HUES64 (cell line): Measurements from ENCODE around the gene RAB3C.

ENCODE experiments used
- H3K27ac ChIP-seq: 2 replicates; pipeline ENCODE4 v1.7.0; 2013; ENCODE audit warnings: low read depth, low read length, inconsistent platforms
- H3K27me3 ChIP-seq: 2 replicates; pipeline ENCODE4 v1.6.1; 2013; ENCODE audit warnings: mild to moderate bottlenecking, low read length; ENCODE audit not compliant: insufficient read depth
- H3K36me3 ChIP-seq: 2 replicates; pipeline ENCODE4 v1.6.1; 2013; ENCODE audit warnings: mild to moderate bottlenecking, low read length; ENCODE audit not compliant: insufficient read depth
- H3K4me1 ChIP-seq: 2 replicates; pipeline ENCODE4 v1.6.1; 2013; ENCODE audit warnings: mild to moderate bottlenecking, low read length, moderate library complexity; ENCODE audit not compliant: insufficient read depth
- H3K4me3 ChIP-seq: 2 replicates; pipeline ENCODE4 v1.5.1; 2013; ENCODE audit warnings: mild to moderate bottlenecking, low read length, moderate library complexity
- H3K9ac ChIP-seq: 2 replicates; pipeline ENCODE4 v1.6.1; 2013; ENCODE audit warnings: mild to moderate bottlenecking, low read depth, low read length
- H3K9me3 ChIP-seq: 2 replicates; pipeline ENCODE4 v1.6.1; 2013; ENCODE audit warnings: low read depth, low read length; ENCODE audit not compliant: insufficient read depth
- WGBS: fragments of 150-250, 120-280 bp; methylation state at CpG from one replicate; pipeline ENCODE4 v1.1.7; 2013; ENCODE audit warnings: missing lambda C conversion rate; 5-methylcytosine and 5-hydroxymethylcytosine counted together

The RAB3C gene

DNA sequence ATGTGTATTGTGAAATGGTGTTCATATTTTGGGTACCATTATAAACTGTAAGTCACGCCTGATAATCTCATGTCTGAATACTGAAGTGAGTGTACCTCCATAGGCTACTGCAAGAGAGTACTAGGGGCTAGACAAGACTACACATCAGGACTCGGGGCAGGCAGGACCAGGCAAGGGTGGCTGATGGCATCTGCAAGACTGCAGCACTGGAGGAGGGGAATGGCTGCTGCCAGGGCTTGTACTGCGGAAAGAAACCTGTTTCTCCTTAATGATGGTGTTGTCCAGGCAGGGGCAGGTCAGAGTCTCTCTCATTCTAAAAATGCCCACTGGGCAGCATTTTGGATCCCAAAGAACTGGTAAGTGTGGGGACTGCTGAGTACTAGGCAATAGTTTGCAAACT, 172.5 kb downstream of the RAB3C start:
- no peaks in the 10 kb centered on the region for H3K9me3 ChIP-seq
- H3K36me3 ChIP-seq: no peaks in the 10 kb centered on the region
- H3K4me3 ChIP-seq: no peak overlapping the region
- 89% methylated on average over 3 of the region's 3 CpGs for WGBS
- H3K27me3 ChIP-seq: no peaks in the 10 kb centered on the region
- H3K27ac ChIP-seq: no peak overlapping the region
- H3K9ac ChIP-seq: no peak overlapping the region
- no peaks in the 10 kb centered on the region for H3K4me1 ChIP-seq

DNA sequence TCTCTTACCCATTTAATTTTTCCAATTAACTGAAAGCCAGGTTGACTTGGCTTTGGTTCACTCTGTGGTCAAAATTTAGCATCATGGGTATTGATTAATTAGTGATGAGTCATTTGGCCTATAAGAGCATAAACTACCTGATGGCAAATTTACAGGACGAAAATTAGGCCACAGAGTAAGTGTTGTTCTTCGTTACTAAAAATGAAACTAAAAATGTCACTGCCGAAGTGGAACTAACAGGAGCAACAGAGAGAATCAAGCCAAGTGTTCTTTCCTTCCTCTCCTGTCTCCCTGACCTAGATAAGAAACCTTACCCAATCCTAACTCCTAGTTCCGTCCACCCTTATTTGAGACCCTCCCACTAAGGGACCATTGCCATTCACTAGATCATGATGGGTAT, 176.9 kb downstream of the RAB3C start:
- 95% methylated on average over 4 of the region's 4 CpGs for WGBS
- no peak overlapping the region for H3K9ac ChIP-seq
- H3K27me3 ChIP-seq: no peaks in the 10 kb centered on the region
- no peaks in the 10 kb centered on the region for H3K4me1 ChIP-seq
- H3K9me3 ChIP-seq: no peaks in the 10 kb centered on the region
- H3K27ac ChIP-seq: no peak overlapping the region
- no peak overlapping the region for H3K4me3 ChIP-seq
- no peaks in the 10 kb centered on the region for H3K36me3 ChIP-seq

DNA sequence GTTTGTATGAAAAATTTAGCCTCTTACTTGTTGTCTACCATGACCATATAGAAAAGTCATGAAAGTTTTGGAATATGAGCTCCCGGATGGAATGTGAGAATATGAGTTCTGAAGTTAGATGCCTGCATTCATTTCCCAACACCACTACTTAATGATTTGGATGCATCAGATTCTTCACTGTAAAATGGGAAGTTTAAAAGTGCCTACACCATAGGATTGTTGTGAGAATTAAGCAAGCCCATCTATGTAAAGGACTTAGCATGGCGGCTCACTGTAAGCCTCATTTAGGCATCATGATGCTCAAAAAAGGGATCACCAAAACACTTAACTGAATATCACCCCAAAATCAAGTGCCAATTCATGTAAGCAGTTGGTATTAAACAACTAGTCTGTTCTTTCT, 177.3 kb downstream of the RAB3C start:
- H3K9ac ChIP-seq: no peak overlapping the region
- H3K27me3 ChIP-seq: no peaks in the 10 kb centered on the region
- H3K9me3 ChIP-seq: no peaks in the 10 kb centered on the region
- no peaks in the 10 kb centered on the region for H3K4me1 ChIP-seq
- 96% methylated on average over 1 of the region's 2 CpGs for WGBS
- no peak overlapping the region for H3K4me3 ChIP-seq
- no peaks in the 10 kb centered on the region for H3K36me3 ChIP-seq
- no peak overlapping the region for H3K27ac ChIP-seq

DNA sequence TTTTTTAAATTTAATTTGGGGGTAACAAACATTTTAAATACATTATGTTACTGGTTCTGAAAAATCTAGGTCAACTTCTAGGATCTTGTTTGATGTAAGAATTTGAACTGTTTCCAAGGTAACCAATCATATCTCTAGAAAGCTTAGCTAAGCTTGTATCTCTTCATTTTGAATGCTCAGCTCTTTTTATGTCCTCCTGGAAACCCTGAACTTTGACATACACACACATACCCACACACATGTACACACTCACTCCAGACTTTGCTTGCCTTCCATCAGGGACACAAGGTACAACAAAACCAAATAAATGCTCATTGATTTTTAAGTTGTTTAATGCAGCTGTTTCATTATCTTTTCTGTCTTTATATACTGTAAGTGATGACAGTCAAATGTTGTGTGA, 178.5 kb downstream of the RAB3C start:
- H3K27me3 ChIP-seq: no peaks in the 10 kb centered on the region
- no peaks in the 10 kb centered on the region for H3K9me3 ChIP-seq
- no peak overlapping the region for H3K27ac ChIP-seq
- no peak overlapping the region for H3K9ac ChIP-seq
- no peaks in the 10 kb centered on the region for H3K4me1 ChIP-seq
- H3K36me3 ChIP-seq: no peaks in the 10 kb centered on the region
- no peak overlapping the region for H3K4me3 ChIP-seq

DNA sequence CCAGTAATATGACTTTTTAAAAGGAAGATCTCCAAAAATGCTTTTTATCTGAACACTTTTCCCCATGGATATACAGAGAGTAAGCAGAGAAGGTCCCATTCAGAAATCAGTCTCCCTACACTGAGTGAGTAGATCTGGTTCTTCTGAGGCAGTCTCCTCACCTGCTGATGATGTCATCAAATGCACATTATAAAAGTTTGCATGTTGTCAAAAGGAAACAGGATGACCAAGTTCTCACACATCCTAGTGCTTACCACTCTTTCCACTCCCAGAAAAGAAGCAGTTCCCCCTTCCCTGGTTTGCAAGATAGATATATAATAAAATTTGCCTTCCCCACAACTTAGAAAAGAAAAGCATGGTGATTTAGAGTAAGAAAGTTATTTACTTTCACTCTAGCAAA, 180.5 kb downstream of the RAB3C start:
- no peaks in the 10 kb centered on the region for H3K27me3 ChIP-seq
- no peaks in the 10 kb centered on the region for H3K4me1 ChIP-seq
- no peaks in the 10 kb centered on the region for H3K9me3 ChIP-seq
- H3K4me3 ChIP-seq: no peak overlapping the region
- H3K27ac ChIP-seq: no peak overlapping the region
- no peaks in the 10 kb centered on the region for H3K36me3 ChIP-seq
- no peak overlapping the region for H3K9ac ChIP-seq

DNA sequence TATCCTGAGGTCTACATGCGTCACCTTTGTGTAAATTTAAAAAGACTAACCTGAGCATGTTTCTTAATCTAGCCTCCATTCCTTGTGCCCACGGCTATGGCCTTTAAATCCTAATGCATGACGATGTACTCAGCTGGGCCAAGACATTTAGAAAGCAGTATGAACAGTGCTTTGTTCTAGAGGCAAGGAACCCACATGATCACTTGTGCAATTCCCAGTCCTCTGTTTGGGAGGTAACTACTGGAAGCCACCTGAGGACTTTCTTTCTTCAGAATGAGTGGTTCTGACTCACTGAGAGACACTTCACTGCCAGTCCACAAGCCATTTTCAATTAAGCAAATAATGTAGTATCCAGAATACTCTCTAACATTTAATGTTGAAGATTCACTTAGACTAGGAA, 181.3 kb downstream of the RAB3C start:
- H3K4me1 ChIP-seq: no peaks in the 10 kb centered on the region
- WGBS: 93% methylated on average over 3 of the region's 3 CpGs
- H3K36me3 ChIP-seq: no peaks in the 10 kb centered on the region
- no peak overlapping the region for H3K27ac ChIP-seq
- no peak overlapping the region for H3K9ac ChIP-seq
- no peaks in the 10 kb centered on the region for H3K27me3 ChIP-seq
- no peaks in the 10 kb centered on the region for H3K9me3 ChIP-seq
- H3K4me3 ChIP-seq: no peak overlapping the region

DNA sequence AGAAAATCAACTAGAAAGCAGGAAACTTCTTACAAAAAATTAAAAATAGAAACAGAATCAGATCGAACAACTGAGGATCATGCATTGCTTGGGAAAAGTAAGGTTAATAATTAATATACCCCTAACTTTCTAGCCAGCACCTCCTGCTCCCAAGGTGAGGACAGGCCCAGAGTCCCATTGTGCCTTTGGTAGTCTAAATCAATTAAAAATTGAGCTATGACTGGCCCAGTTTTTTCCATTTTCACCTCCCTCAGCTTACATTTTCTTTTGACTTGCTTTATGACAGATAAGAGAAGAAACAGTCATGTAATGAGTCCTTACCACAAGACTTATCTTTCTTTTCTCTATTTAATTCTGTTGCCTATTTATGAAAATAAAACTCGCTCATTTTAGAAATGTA, 182.2 kb downstream of the RAB3C start:
- Histone ChIP-seq H3K27ac (no peak overlapping the region), H3K9ac (no peak overlapping the region), H3K27me3 (no peaks in the 10 kb centered on the region), H3K9me3 (no peaks in the 10 kb centered on the region), H3K36me3 (no peaks in the 10 kb centered on the region), H3K4me1 (no peaks in the 10 kb centered on the region), H3K4me3 (no peak overlapping the region)
- WGBS: 100% methylated on average over 1 of the region's 2 CpGs

DNA sequence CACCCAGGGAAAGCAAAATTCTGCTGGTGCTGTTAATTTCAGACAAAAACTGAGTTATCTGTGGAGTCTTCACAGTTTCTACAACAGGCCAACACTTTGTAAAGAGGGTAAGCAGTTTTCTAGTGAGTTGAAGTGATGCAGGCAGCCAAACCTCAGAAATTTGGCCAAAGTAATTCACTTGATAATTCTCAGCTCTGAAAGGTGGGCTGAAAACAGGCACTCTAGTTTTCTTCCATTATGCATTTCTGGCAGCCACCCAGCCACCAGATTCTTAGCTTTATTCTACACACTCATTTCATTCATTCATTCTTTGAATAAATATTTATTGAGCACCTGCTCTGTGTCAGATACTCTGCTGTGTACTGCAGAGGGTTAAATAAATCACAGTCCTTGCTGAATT, 184.2 kb downstream of the RAB3C start:
- no peak overlapping the region for H3K27ac ChIP-seq
- H3K27me3 ChIP-seq: no peaks in the 10 kb centered on the region

DNA sequence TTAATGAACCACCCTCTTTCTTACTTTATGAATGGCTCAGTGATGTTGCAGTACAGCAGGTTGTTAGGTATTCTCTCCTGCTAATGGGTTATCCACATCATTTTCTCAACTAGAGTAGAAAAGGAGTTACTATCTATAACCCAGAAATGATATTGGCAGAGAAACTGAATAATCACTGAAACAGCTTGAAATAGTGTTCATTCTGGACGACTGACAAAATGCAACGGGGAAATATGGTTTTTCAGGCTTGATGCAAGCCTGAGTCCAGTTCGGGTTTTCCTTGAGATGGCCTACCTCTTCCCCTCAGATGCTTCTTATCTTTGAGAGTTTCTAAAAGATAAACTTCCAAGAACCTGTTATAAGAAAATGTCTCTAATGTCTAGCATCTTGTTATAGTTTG, 187.3 kb downstream of the RAB3C start:
- H3K27ac ChIP-seq: no peak overlapping the region
- H3K9me3 ChIP-seq: no peaks in the 10 kb centered on the region
- no peaks in the 10 kb centered on the region for H3K36me3 ChIP-seq
- no peak overlapping the region for H3K9ac ChIP-seq
- WGBS: 92% methylated on average over 3 of the region's 3 CpGs
- no peaks in the 10 kb centered on the region for H3K27me3 ChIP-seq
- no peaks in the 10 kb centered on the region for H3K4me1 ChIP-seq
- no peak overlapping the region for H3K4me3 ChIP-seq

More for the DNA sequence above, 184.2 kb downstream of the RAB3C start:
- H3K9ac ChIP-seq: no peak overlapping the region
- no peaks in the 10 kb centered on the region for H3K9me3 ChIP-seq
- no peak overlapping the region for H3K4me3 ChIP-seq
- no peaks in the 10 kb centered on the region for H3K4me1 ChIP-seq
- H3K36me3 ChIP-seq: no peaks in the 10 kb centered on the region

DNA sequence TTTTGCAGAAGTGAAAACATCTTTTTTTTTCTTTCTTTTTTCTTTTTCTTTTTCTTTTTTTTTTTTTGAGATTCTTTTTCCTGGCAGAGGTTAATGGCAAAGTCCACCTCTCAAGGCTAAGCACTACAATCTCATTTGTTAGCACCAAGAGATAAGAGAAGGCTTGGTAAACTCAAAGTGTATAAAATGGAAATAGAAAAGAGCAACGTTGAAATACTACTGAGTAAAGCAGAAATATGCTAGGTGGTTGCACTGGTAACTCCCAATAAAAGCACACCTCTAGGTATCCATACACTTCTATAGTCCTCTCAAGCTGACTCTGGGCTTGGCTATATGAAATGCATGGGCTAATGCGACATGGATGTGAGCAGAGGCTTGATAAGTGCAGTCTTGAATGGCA, 188.9 kb downstream of the RAB3C start:
- Histone ChIP-seq H3K4me1 (no peaks in the 10 kb centered on the region), H3K4me3 (no peak overlapping the region), H3K9ac (no peak overlapping the region), H3K27me3 (no peaks in the 10 kb centered on the region), H3K36me3 (no peaks in the 10 kb centered on the region), H3K9me3 (no peaks in the 10 kb centered on the region), H3K27ac (no peak overlapping the region)
- 88% methylated on average over 2 of the region's 2 CpGs for WGBS

DNA sequence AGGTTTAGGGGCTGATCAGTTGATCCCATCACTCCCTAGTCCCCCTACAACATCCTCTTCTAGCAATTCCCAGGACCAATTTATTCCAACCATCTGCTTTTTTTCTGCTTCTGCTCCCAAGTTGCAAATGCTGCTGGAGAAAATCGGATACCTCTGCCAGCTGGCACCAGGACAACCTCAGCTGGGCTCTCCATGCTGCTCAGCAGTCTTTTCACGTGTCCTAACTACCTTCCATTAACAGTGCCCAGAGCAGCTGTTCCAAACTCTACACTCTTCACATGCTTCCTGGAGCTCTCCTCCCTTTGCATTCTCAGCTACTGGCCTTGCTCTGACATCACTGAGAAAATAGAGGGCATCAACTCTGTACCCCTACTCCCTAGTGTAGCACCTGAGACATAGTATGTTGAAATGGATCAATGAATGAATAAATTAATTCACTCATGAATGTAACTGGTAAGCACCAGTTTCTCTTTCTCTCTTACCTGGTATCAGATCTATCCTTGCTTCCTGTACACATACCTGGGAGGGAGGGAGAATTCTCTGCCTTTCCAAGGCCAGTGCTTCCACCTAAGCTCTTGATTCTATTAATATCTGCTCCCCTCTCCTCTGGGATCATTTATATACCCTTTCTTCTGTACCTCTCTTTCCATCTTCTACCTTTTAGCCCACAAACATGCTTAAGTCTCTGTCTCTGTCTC, 191.0 kb downstream of the RAB3C start:
- Histone ChIP-seq H3K9me3 (no peaks in the 10 kb centered on the region), H3K4me3 (no peak overlapping the region), H3K27ac (no peak overlapping the region), H3K36me3 (no peaks in the 10 kb centered on the region), H3K4me1 (no peaks in the 10 kb centered on the region), H3K27me3 (no peaks in the 10 kb centered on the region), H3K9ac (no peak overlapping the region)
- WGBS: 89% methylated on average over 2 of the region's 2 CpGs

DNA sequence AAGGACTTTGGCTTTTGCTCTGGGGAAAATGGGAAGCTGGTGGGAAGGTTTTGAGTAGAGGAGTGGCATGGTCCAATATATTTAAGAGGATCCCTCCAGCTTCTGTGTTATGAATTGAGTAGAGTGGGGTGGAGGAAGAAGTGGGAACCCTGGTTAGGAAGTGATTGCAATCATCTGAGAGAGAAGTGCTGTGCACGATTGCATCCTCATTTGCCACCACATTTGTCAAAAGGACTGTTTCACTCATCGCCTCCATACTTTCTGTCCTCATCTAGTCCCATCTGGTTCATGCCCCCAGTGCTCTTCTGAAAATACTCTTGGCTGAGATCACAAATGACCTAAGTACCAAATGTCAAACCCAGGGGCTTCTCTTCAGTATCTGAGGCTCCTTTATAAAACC, 192.1 kb downstream of the RAB3C start:
- no peak overlapping the region for H3K27ac ChIP-seq
- H3K27me3 ChIP-seq: no peaks in the 10 kb centered on the region
- no peaks in the 10 kb centered on the region for H3K4me1 ChIP-seq
- H3K9me3 ChIP-seq: no peaks in the 10 kb centered on the region
- H3K4me3 ChIP-seq: no peak overlapping the region
- no peaks in the 10 kb centered on the region for H3K36me3 ChIP-seq
- 94% methylated on average over 2 of the region's 2 CpGs for WGBS
- no peak overlapping the region for H3K9ac ChIP-seq
